Neural crest cell (in vitro differentiated cells): ENCODE measurements around the gene ADGRG7. TPM values are rescaled to one million over a fixed set of nuclear protein-coding genes. Genes with fewer than 3 reads are reported as not detected.

Experiments used
- DNase-seq: peaks from one replicate; pipeline ENCODE4 v3.0.0; 2021; ENCODE audit warnings: low read depth, mixed read lengths, low spot score
- H3K27ac Mint-ChIP-seq: one replicate; pipeline ENCODE4 v1.8.0; 2021; ENCODE audit warnings: mild to moderate bottlenecking, mixed read lengths; ENCODE audit not compliant: unreplicated experiment
- H3K27me3 Mint-ChIP-seq: 2 replicates; pipeline ENCODE4 v1.8.0; 2021; ENCODE audit warnings: low read depth, mild to moderate bottlenecking, mixed read lengths
- H3K36me3 Mint-ChIP-seq: 2 replicates; pipeline ENCODE4 v1.8.0; 2021; ENCODE audit warnings: low read depth, mild to moderate bottlenecking, mixed read lengths
- H3K4me1 Mint-ChIP-seq: 2 replicates; pipeline ENCODE4 v1.8.0; 2021; ENCODE audit warnings: mixed read lengths
- H3K4me3 Mint-ChIP-seq: one replicate; pipeline ENCODE4 v1.8.0; 2021; ENCODE audit warnings: mild to moderate bottlenecking, mixed read lengths
- H3K9me3 Mint-ChIP-seq: 2 replicates; pipeline ENCODE4 v1.8.0; 2021; ENCODE audit warnings: mixed read lengths
- total RNA-seq: library from RNA; stranded (reverse); gene quantifications from 2 replicates; pipeline ENCODE4 v1.2.1, GENCODE V29; 2021
- TF ChIP-seq, protein P1 (sequence below): fragments of 200-600 bp; sonication (generic); conservative IDR thresholded peaks from 2 replicates; pipeline ENCODE4 v1.5.0; 2021; ENCODE audit warnings: antibody characterized with exemption, mild to moderate bottlenecking

Gene ADGRG7
- total RNA-seq, 1 donor from 2014 or later: not detected

GRCh38 chr3:100682854-100683760 is 73.7 kb downstream of the ADGRG7 start:
- TF ChIP-seq, protein P1, sequence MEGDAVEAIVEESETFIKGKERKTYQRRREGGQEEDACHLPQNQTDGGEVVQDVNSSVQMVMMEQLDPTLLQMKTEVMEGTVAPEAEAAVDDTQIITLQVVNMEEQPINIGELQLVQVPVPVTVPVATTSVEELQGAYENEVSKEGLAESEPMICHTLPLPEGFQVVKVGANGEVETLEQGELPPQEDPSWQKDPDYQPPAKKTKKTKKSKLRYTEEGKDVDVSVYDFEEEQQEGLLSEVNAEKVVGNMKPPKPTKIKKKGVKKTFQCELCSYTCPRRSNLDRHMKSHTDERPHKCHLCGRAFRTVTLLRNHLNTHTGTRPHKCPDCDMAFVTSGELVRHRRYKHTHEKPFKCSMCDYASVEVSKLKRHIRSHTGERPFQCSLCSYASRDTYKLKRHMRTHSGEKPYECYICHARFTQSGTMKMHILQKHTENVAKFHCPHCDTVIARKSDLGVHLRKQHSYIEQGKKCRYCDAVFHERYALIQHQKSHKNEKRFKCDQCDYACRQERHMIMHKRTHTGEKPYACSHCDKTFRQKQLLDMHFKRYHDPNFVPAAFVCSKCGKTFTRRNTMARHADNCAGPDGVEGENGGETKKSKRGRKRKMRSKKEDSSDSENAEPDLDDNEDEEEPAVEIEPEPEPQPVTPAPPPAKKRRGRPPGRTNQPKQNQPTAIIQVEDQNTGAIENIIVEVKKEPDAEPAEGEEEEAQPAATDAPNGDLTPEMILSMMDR: no peak
- H3K9me3 Mint-ChIP-seq: no peaks in the 10 kb centered on the region
- no peak overlapping the region for H3K4me3 Mint-ChIP-seq
- H3K4me1 Mint-ChIP-seq: no peaks in the 10 kb centered on the region
- H3K27ac Mint-ChIP-seq: no peak overlapping the region
- DNase-seq: no peak
- H3K36me3 Mint-ChIP-seq: no peaks in the 10 kb centered on the region
- no peaks in the 10 kb centered on the region for H3K27me3 Mint-ChIP-seq

- Mint-ChIP-seq H3K27me3 (peaks cover 61% of the 10 kb centered on the region), H3K36me3 (no peaks in the 10 kb centered on the region), H3K9me3 (no peaks in the 10 kb centered on the region), H3K4me1 (no peaks in the 10 kb centered on the region), H3K4me3 (no peak overlapping the region), H3K27ac (no peak overlapping the region)
- DNase-seq: no peak
- TF ChIP-seq, protein P1: no peak
Observed at GRCh38 chr3:100693225-100693624, 83.8 kb downstream of the ADGRG7 start.

GRCh38 chr3:100695696-100696095 is 86.3 kb downstream of the ADGRG7 start:
- DNase-seq: no peak
- TF ChIP-seq, protein P1: no peak
- no peaks in the 10 kb centered on the region for H3K36me3 Mint-ChIP-seq
- H3K9me3 Mint-ChIP-seq: no peaks in the 10 kb centered on the region
- H3K4me1 Mint-ChIP-seq: no peaks in the 10 kb centered on the region
- H3K27ac Mint-ChIP-seq: no peak overlapping the region
- H3K27me3 Mint-ChIP-seq: peaks cover 75% of the 10 kb centered on the region
- no peak overlapping the region for H3K4me3 Mint-ChIP-seq

DNA sequence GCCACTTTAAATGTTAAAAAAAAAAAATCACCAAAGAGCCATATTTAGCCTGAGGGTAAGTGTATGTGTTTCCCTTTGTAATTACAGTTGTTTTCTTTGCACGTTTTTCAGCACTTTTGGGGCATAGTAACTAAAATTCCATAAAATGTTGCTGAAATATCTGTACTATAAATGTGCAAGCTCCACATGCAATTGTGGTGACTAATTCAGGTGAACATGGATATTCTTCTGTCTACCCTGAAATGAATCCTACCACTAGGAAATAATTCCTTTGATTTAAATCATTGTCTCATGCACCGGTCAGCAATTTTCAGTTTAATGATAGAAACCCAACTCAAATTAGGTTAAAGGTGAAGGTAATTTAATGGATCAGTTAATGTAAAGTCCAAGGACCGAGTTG is 86.8 kb downstream of the ADGRG7 start:
- Mint-ChIP-seq H3K36me3 (no peaks in the 10 kb centered on the region), H3K27me3 (peaks cover 79% of the 10 kb centered on the region), H3K9me3 (no peaks in the 10 kb centered on the region), H3K27ac (no peak overlapping the region), H3K4me1 (no peaks in the 10 kb centered on the region), H3K4me3 (no peak overlapping the region)
- DNase-seq: no peak
- TF ChIP-seq, protein P1: no peak

GRCh38 chr3:100697172-100697571 is 87.8 kb downstream of the ADGRG7 start:
- no peak for DNase-seq
- Mint-ChIP-seq H3K4me1 (no peaks in the 10 kb centered on the region), H3K9me3 (no peaks in the 10 kb centered on the region), H3K4me3 (no peak overlapping the region), H3K36me3 (no peaks in the 10 kb centered on the region), H3K27ac (no peak overlapping the region), H3K27me3 (peaks cover 83% of the 10 kb centered on the region)
- TF ChIP-seq, protein P1: no peak
